LoVo (cell line): ENCODE data around the gene GSG1L2.
A peak's percentile ranks its signal among the peaks of the same experiment; 100 is the strongest.
"Not testable (repeated sequence)": the region's sequence is repeated elsewhere in the genome, so short reads cannot be mapped to it uniquely, and the experiment has no call there.

Experiments
- DNase-seq: peaks from one replicate; pipeline ENCODE4 v3.0.0-alpha.2; 2016; ENCODE audit warnings: low spot score

The GSG1L2 gene

DNA sequence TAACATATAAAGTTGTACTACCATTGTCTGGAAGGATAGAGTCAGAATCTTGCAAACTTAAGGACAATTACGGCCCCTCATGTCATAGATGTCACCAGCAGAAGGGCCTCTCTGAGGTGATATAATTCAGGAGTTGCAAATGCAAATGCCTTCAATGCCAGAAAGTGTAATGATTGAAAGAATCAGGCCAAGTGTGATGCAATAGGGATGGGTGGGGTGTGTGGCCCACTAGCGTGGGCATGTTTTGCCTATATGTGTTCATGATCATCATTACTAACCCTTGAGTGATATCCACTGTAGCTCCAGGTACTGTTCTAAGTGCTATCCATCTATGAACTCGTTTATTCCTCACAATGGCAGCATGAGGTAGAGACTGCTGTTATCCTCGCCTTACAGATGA lies 31.6 kb downstream of the GSG1L2 start:
- DNase-seq = no peak

GRCh38 chr17:9788601-9789000 lies 33.3 kb downstream of the GSG1L2 start:
- no peak for DNase-seq

GRCh38 chr17:9784544-9784943 lies 37.3 kb downstream of the GSG1L2 start:
- DNase-seq = no peak

- DNase-seq = not testable (repeated sequence)
Observed at GRCh38 chr17:9783465-9783864, 38.4 kb downstream of the GSG1L2 start.

GRCh38 chr17:9783050-9783449 lies 38.8 kb downstream of the GSG1L2 start:
- DNase-seq = no peak

DNA sequence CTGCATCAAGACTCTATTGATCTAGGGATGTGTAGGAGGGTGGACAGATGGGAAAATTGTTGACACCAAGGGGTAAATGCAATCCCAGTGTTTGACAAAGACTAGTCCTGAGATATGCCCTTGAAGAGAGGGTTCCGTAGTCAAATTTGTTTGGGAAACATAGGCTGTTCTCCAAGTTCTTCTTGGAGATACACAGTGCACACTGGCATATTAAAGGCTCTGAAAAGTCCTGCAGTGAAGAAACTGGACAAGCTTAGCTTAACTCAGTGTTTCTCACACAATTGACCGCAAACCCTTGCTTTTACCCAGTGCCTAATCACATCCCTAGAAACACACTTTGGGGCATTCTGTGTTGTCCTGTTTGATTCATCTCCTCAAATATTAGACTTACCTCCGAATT lies 41.3 kb downstream of the GSG1L2 start:
- no peak for DNase-seq

- no peak for DNase-seq
Observed at GRCh38 chr17:9776911-9777310, 45.0 kb downstream of the GSG1L2 start.

- no peak for DNase-seq
Observed at GRCh38 chr17:9772658-9773057, 49.2 kb downstream of the GSG1L2 start.

DNA sequence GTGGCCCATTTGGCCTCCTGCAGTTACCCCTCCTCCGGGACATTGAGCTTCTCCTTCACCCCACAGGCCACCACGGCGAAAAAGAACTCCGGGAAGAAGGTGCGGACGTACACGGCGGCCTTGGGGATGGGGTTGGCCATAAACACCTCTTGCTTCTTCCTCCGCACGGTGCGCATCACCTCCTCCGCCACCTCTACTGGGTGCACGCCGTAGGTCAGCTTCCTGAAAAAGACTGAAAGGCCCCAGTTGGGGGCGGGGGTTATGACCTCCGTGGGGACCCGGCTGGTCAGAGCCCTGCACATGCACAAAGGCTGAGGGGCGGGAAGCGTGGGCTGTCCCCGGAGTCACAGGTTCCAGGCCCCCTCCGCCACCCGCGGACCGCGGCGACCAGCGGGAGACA lies 50.4 kb downstream of the GSG1L2 start:
- no peak for DNase-seq

GRCh38 chr17:9769036-9769695 lies 52.7 kb downstream of the GSG1L2 start:
- no peak for DNase-seq

- peak; percentile 61 for DNase-seq
Observed at GRCh38 chr17:9768381-9768934, 53.4 kb downstream of the GSG1L2 start.

DNA sequence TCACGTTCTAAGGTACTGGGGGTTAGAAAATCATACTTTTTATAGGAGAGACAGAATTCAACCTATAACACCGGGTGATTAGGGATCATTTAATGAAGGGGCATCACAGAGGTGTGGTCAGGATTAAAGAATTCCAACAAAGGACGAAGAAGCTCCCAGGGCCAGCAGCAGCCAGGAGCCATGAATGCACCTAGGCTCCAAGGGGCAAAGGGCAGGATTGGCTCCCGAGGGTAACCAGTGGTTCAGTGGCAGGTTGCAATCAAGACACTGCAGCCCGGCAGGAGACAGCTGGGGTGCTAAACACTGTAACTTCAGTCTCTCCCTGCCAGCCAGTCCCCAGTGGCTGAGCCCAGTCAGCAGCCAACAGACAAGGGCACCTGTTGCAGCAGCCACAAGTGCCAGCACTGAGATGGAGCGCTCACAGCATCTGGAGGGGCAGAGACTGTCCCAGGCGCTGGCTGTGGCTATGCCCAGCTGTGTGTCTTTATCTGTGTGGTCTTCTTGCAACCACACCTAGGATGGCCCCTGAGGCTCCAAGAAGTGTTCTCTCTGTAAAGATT lies 54.4 kb downstream of the GSG1L2 start:
- DNase-seq = no peak

DNA sequence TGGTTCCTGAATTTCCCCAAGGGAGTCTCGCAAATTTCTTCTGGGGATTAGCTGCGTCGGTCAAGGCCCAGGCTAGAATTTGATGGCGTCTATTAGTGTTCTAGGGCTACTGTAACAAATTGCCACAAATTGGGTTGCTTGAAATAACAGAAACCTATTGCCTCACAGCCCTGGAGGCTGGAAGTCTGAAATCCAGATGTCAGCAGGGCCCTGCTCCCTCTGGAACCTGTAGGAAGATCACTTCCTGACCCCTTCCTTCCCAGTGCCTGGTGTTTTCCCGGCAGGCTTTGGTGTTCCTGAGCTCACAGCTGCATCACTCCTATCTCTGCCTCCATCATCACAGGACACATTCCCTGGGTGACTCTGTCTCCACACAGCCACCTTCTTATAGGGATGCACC lies 54.9 kb downstream of the GSG1L2 start:
- no peak for DNase-seq

- no peak for DNase-seq
Observed at GRCh38 chr17:9765322-9765721, 56.6 kb downstream of the GSG1L2 start.

- DNase-seq = no peak
Observed at GRCh38 chr17:9763643-9764042, 58.2 kb downstream of the GSG1L2 start.

DNA sequence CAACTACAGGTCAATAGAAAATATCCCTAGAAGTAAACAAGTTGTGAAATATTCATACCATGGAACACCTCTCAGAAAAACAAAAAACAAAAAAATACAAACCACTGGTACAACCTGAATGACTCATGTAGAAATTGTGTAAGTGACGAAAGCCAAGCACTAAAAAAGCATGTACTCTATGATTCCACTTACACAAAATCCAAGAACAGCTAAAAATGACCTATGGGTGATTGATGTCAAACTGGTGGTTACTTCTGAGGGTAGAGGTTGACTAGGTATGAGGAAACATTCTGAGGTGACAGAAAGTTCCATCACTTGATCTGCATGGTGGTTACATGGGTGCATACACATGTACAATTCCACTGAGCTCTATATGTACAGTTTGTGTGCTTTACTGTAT lies 61.6 kb downstream of the GSG1L2 start:
- no peak for DNase-seq

DNA sequence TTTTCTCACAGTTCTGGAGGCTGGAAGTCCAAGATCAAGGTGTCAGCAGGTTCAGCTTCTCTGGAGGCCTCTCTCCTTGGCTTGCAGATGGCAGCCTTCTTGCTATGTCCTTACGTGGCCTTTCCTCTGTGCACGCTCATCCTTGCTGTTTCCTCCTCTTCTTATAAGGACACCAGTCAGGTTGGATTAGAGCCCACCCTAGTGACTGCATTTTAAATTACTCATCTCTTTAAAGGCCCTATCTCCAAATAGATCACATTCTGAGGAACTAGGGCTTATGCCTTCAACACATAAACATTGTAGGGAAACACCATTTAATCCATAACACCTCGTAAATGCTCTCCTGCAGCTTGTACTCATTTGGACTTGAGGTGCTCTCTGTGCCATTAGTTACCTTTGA lies 66.8 kb downstream of the GSG1L2 start:
- peak; percentile 4 for DNase-seq
